Hepatocyte (in vitro differentiated cells): Measurements from ENCODE around the gene MLH3. TPM values are rescaled to one million over a fixed set of nuclear protein-coding genes. Genes with fewer than 3 reads are reported as not detected.
A peak's percentile ranks its signal among the peaks of the same experiment; 100 is the strongest.

ENCODE experiments used
- DNase-seq: peaks from one replicate; pipeline ENCODE4 v3.0.0-alpha.2; 2016; ENCODE audit warnings: low spot score
- H2AFZ ChIP-seq: fragments of 200-600 bp; sonication (generic); 2 replicates; pipeline ENCODE4 v1.6.0; 2016; ENCODE audit warnings: antibody characterized with exemption, mild to moderate bottlenecking
- H3K27ac ChIP-seq: fragments of 200-600 bp; sonication (generic); 2 replicates; pipeline ENCODE4 v1.5.1; 2016; ENCODE audit warnings: mild to moderate bottlenecking
- H3K27me3 ChIP-seq: fragments of 200-600 bp; sonication (generic); 2 replicates; pipeline ENCODE4 v1.6.1; 2016
- H3K36me3 ChIP-seq: fragments of 200-600 bp; sonication (generic); replicated peaks from 2 replicates; pipeline ENCODE4 v1.5.1; 2016; ENCODE audit warnings: low read depth; ENCODE audit not compliant: insufficient read depth
- H3K4me1 ChIP-seq: fragments of 200-600 bp; sonication (generic); 2 replicates; pipeline ENCODE4 v1.5.1; 2016; ENCODE audit warnings: mild to moderate bottlenecking, moderate library complexity; ENCODE audit not compliant: insufficient read depth
- H3K4me2 ChIP-seq: fragments of 200-600 bp; sonication (generic); 2 replicates; pipeline ENCODE4 v1.6.0; 2016
- H3K4me3 ChIP-seq: fragments of 200-600 bp; sonication (generic); 2 replicates; pipeline ENCODE4 v1.5.1; 2016; ENCODE audit warnings: mild to moderate bottlenecking
- H3K79me2 ChIP-seq: fragments of 200-600 bp; sonication (generic); 2 replicates; pipeline ENCODE4 v1.6.0; 2017; ENCODE audit warnings: mild to moderate bottlenecking
- H3K9me2 ChIP-seq: fragments of 200-600 bp; sonication (generic); replicated peaks from 2 replicates; pipeline ENCODE4 v1.6.0; 2017; ENCODE audit warnings: mild to moderate bottlenecking; ENCODE audit not compliant: insufficient read depth
- H3K9me3 ChIP-seq: fragments of 200-600 bp; sonication (generic); 2 replicates; pipeline ENCODE4 v1.5.1; 2016; ENCODE audit warnings: low read depth, mild to moderate bottlenecking
- H4K20me1 ChIP-seq: fragments of 200-600 bp; sonication (generic); 2 replicates; pipeline ENCODE4 v1.6.0; 2016; ENCODE audit warnings: mild to moderate bottlenecking; ENCODE audit not compliant: insufficient read depth, poor library complexity, severe bottlenecking
- EZH2 ChIP-seq: fragments of 200-600 bp; sonication (generic); IDR thresholded peaks from 2 replicates; pipeline ENCODE4 v1.6.1; 2016; ENCODE audit warnings: antibody characterized with exemption, mild to moderate bottlenecking, borderline replicate concordance
- EZH2phosphoT487 ChIP-seq: fragments of 200-600 bp; sonication (generic); IDR thresholded peaks from one replicate; pipeline ENCODE4 v1.6.1; 2018; ENCODE audit warnings: antibody characterized with exemption, mild to moderate bottlenecking, low read depth, moderate library complexity; ENCODE audit not compliant: unreplicated experiment, severe bottlenecking
- WGBS: methylation state at CpG from one replicate; pipeline ENCODE4 v1.1.6; 2016; ENCODE audit warnings: low lambda C conversion rate; ENCODE audit errors: missing lambda C conversion rate; 5-methylcytosine and 5-hydroxymethylcytosine counted together
- polyA plus RNA-seq: library from polyadenylated mRNA; unstranded; fragments of >200 nt; fragmentation: Nextera tagmentation; extraction: Ambion mirVana; gene quantifications from 2 replicates; pipeline ENCODE4 v1.2.1, GENCODE V29; 2016
- total RNA-seq: library from RNA; depleted of rRNA; stranded (reverse); fragments of >200 nt; gene quantifications from 2 replicates; pipeline ENCODE4 v1.2.3, GENCODE V29; 2014
- TF ChIP-seq, protein P1 (sequence below): fragments of 200-600 bp; sonication (generic); IDR thresholded peaks from 2 replicates; pipeline ENCODE4 v1.5.1; 2016; ENCODE audit warnings: antibody characterized with exemption, mild to moderate bottlenecking; ENCODE audit not compliant: poor library complexity

Gene MLH3
- total and polyA plus RNA-seq, 2 experiments from 2014 or later, result 8.5 to 15.6 TPM

- H3K9me2 ChIP-seq, result no peaks in the 10 kb centered on the region
- WGBS, result 75% methylated on average over 4 of the region's 4 CpGs
- H2AFZ ChIP-seq, result no peak overlapping the region
- no peak overlapping the region for H3K4me2 ChIP-seq
- no peaks in the 10 kb centered on the region for H4K20me1 ChIP-seq
- peak overlapping the region; percentile 77 for H3K27ac ChIP-seq
- no peaks in the 10 kb centered on the region for H3K9me3 ChIP-seq
- H3K27me3 ChIP-seq, result no peaks in the 10 kb centered on the region
- DNase-seq, result no peak
- H3K36me3 ChIP-seq, result no peaks in the 10 kb centered on the region
- H3K79me2 ChIP-seq, result no peaks in the 10 kb centered on the region
- peaks cover 51% of the 10 kb centered on the region for H3K4me1 ChIP-seq
- no peak overlapping the region for H3K4me3 ChIP-seq
- no peak for TF ChIP-seq EZH2phosphoT487
Measured at GRCh38 chr14:74979029-74979428, 72.2 kb downstream of the MLH3 start.

DNA sequence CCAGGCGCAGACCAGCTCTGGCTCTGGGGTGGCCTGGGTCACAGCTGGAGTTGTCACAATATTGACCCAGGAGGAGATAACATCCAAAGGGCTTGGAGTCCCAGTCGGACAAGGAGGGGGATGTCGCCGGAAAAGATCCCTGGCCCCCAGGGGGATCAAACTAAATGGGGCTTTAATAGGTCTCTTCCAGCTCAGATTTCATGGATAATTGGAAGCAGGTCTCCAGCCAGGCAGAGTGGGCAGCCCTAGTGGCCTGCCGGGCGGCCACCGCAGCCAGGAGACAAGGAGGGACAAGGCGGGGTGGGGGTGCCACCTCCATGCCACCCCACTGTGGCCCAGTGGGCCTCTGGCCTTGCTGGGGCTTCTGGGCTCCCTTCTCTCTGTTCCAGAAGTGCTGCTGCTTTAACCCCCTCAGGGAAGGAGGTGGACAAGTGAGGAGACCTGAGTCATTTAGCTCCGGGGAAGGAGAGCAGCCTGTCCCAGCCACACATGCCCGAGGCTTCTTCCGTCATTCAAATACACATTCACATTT lies 72.8 kb downstream of the MLH3 start:
- Histone ChIP-seq H3K27ac (peak overlapping the region; percentile 77), H3K27me3 (no peaks in the 10 kb centered on the region), H3K36me3 (no peaks in the 10 kb centered on the region), H3K4me1 (peaks cover 54% of the 10 kb centered on the region), H3K79me2 (no peaks in the 10 kb centered on the region), H3K9me2 (no peaks in the 10 kb centered on the region), H4K20me1 (no peaks in the 10 kb centered on the region), H3K4me3 (no peak overlapping the region), H3K4me2 (no peak overlapping the region), H2AFZ (no peak overlapping the region), H3K9me3 (no peaks in the 10 kb centered on the region)
- WGBS, result 40% methylated on average over 11 of the region's 11 CpGs
- DNase-seq, result no peak
- TF ChIP-seq EZH2, result no peak
- TF ChIP-seq, protein P1, sequence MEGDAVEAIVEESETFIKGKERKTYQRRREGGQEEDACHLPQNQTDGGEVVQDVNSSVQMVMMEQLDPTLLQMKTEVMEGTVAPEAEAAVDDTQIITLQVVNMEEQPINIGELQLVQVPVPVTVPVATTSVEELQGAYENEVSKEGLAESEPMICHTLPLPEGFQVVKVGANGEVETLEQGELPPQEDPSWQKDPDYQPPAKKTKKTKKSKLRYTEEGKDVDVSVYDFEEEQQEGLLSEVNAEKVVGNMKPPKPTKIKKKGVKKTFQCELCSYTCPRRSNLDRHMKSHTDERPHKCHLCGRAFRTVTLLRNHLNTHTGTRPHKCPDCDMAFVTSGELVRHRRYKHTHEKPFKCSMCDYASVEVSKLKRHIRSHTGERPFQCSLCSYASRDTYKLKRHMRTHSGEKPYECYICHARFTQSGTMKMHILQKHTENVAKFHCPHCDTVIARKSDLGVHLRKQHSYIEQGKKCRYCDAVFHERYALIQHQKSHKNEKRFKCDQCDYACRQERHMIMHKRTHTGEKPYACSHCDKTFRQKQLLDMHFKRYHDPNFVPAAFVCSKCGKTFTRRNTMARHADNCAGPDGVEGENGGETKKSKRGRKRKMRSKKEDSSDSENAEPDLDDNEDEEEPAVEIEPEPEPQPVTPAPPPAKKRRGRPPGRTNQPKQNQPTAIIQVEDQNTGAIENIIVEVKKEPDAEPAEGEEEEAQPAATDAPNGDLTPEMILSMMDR, result no peak
- no peak for TF ChIP-seq EZH2phosphoT487

- no peaks in the 10 kb centered on the region for H3K79me2 ChIP-seq
- H3K9me2 ChIP-seq, result no peaks in the 10 kb centered on the region
- no peaks in the 10 kb centered on the region for H4K20me1 ChIP-seq
- no peaks in the 10 kb centered on the region for H3K9me3 ChIP-seq
- 48% methylated on average over 6 of the region's 6 CpGs for WGBS
- peaks cover 54% of the 10 kb centered on the region for H3K4me1 ChIP-seq
- no peak overlapping the region for H3K4me2 ChIP-seq
- H3K4me3 ChIP-seq, result no peak overlapping the region
- no peak for TF ChIP-seq EZH2phosphoT487
- no peak for TF ChIP-seq EZH2
- TF ChIP-seq, protein P1, result no peak
- DNase-seq, result no peak
- no peak overlapping the region for H2AFZ ChIP-seq
- H3K27ac ChIP-seq, result peak overlapping the region; percentile 77
- no peaks in the 10 kb centered on the region for H3K27me3 ChIP-seq
- H3K36me3 ChIP-seq, result no peaks in the 10 kb centered on the region
Measured at GRCh38 chr14:74977901-74978385, 73.3 kb downstream of the MLH3 start.

DNA sequence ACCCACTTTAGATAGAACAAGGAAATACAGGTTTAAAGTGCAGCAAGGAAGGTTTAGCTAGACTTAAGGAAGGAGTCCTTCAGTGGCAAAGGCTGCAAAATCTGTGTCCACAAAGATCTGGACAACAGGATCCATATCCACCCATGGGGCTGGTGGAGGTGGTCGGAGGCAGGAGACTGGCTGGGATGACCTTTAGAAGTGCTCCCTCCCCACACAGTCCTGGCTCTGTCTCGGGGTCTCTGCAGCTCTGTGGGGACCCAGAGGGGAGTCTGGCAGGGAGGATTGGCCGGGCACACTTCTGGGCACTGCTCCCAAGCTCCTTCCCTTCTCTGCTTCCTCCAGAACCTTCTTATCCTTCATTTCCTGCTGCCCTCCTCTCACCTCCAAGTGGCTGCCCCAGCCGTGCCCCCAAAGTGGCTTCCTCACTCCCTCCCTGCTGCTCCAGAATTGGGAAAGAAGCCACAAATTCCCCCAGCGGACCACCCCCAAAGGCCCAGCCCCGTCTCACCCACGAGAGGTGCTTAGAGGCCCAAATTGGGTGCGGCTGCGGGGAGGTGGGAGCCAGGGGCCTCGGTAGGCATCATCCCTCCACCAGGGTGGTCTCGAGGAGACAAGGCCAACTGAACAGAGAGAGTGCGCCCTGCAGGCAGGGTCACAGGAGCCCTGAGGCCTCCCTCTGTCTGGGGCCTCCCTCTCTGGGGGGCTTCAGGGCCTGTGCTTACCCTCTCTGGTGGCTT lies 73.9 kb downstream of the MLH3 start:
- Histone ChIP-seq H3K79me2 (no peaks in the 10 kb centered on the region), H3K27ac (peak overlapping the region; percentile 77), H3K27me3 (no peaks in the 10 kb centered on the region), H3K4me3 (no peak overlapping the region), H4K20me1 (no peaks in the 10 kb centered on the region), H3K4me1 (peaks cover 54% of the 10 kb centered on the region), H3K9me2 (no peaks in the 10 kb centered on the region), H3K9me3 (no peaks in the 10 kb centered on the region), H3K4me2 (no peak overlapping the region), H3K36me3 (no peaks in the 10 kb centered on the region), H2AFZ (no peak overlapping the region)
- WGBS, result 57% methylated on average over 9 of the region's 12 CpGs
- TF ChIP-seq EZH2phosphoT487, result no peak
- no peak for TF ChIP-seq EZH2
- TF ChIP-seq, protein P1, result no peak
- no peak for DNase-seq
